GM23338 (cell line): Measurements from ENCODE around the gene TIE1. TPM values are rescaled to one million over a fixed set of nuclear protein-coding genes. Genes with fewer than 3 reads are reported as not detected.

Experiments used
- ATAC-seq: fragments of 200-7000 bp; cut with Tn5 transposase; 3 replicates; pipeline ENCODE4 v1.9.1; 2020
- DNase-seq: peaks from one replicate; pipeline ENCODE4 v3.0.0-alpha.2; 2015; ENCODE audit warnings: low spot score
- H2AFZ ChIP-seq: fragments of 200-600 bp; sonication (generic); 2 replicates; pipeline ENCODE4 v1.8.0; 2016; ENCODE audit warnings: antibody characterized with exemption, mild to moderate bottlenecking, moderate library complexity
- H3F3A ChIP-seq: fragments of 200-600 bp; sonication (generic); replicated peaks from 2 replicates; pipeline ENCODE4 v1.8.0; 2017; ENCODE audit warnings: antibody characterized with exemption, mixed run types, low read depth
- H3K27ac ChIP-seq: fragments of 200-600 bp; sonication (generic); 2 replicates; pipeline ENCODE4 v1.6.1; 2016; ENCODE audit warnings: low read depth
- H3K27me3 ChIP-seq: fragments of 200-600 bp; sonication (generic); 2 replicates; pipeline ENCODE4 v1.8.0; 2016; ENCODE audit warnings: mild to moderate bottlenecking, mixed run types, moderate library complexity; ENCODE audit not compliant: insufficient read depth
- H3K36me3 ChIP-seq: fragments of 200-600 bp; sonication (generic); 2 replicates; pipeline ENCODE4 v1.8.0; 2016; ENCODE audit warnings: mild to moderate bottlenecking; ENCODE audit not compliant: insufficient read depth
- H3K4me1 ChIP-seq: fragments of 200-600 bp; sonication (generic); 2 replicates; pipeline ENCODE4 v1.8.0; 2016; ENCODE audit warnings: mild to moderate bottlenecking, moderate library complexity; ENCODE audit not compliant: insufficient read depth
- H3K4me2 ChIP-seq: fragments of 200-600 bp; sonication (generic); 2 replicates; pipeline ENCODE4 v1.7.1; 2017; ENCODE audit warnings: mixed run types
- H3K4me3 ChIP-seq: fragments of 200-600 bp; sonication (generic); 2 replicates; pipeline ENCODE4 v1.6.1; 2016; ENCODE audit warnings: mixed run types
- H3K79me2 ChIP-seq: fragments of 200-600 bp; sonication (generic); replicated peaks from 2 replicates; pipeline ENCODE4 v1.8.0; 2017; ENCODE audit warnings: mild to moderate bottlenecking; ENCODE audit not compliant: insufficient read depth
- H3K9me2 ChIP-seq: fragments of 200-600 bp; sonication (generic); 2 replicates; pipeline ENCODE4 v1.8.0; 2017; ENCODE audit not compliant: insufficient read depth
- H4K20me1 ChIP-seq: fragments of 200-600 bp; sonication (generic); replicated peaks from 2 replicates; pipeline ENCODE4 v1.8.0; 2017; ENCODE audit warnings: mild to moderate bottlenecking; ENCODE audit not compliant: insufficient read depth
- H3K27ac Mint-ChIP-seq: 2 replicates; pipeline ENCODE4 v1.8.0; 2020; ENCODE audit warnings: inconsistent platforms, mild to moderate bottlenecking, moderate library complexity, mixed read lengths
- H3K27me3 Mint-ChIP-seq: 3 replicates; pipeline ENCODE4 v1.8.0; 2022; ENCODE audit warnings: low read depth, mild to moderate bottlenecking, moderate library complexity, mixed read lengths, inconsistent platforms; ENCODE audit not compliant: insufficient read depth, poor library complexity
- H3K36me3 Mint-ChIP-seq: 3 replicates; pipeline ENCODE4 v1.8.0; 2021; ENCODE audit warnings: low read depth, mild to moderate bottlenecking, inconsistent platforms, moderate library complexity, mixed read lengths
- H3K4me1 Mint-ChIP-seq: 3 replicates; pipeline ENCODE4 v1.8.0; 2020; ENCODE audit warnings: mild to moderate bottlenecking, inconsistent platforms, mixed read lengths
- H3K4me3 Mint-ChIP-seq: 3 replicates; pipeline ENCODE4 v1.8.0; 2021; ENCODE audit warnings: moderate library complexity, mild to moderate bottlenecking, inconsistent platforms, mixed read lengths
- H3K9me3 Mint-ChIP-seq: 3 replicates; pipeline ENCODE4 v1.8.0; 2020; ENCODE audit warnings: moderate library complexity, mild to moderate bottlenecking, inconsistent platforms, mixed read lengths
- CREB1 ChIP-seq: fragments of 250-450 bp; sonication (Bioruptor Pico); IDR thresholded peaks from 2 replicates; pipeline ENCODE4 v1.5.0; 2020; ENCODE audit warnings: low read depth, mild to moderate bottlenecking, moderate library complexity
- EZH2 ChIP-seq: fragments of 200-600 bp; sonication (generic); IDR thresholded peaks from one replicate; pipeline ENCODE4 v1.8.0; 2017; ENCODE audit warnings: antibody characterized with exemption, mild to moderate bottlenecking, low read depth; ENCODE audit not compliant: unreplicated experiment
- EZH2phosphoT487 ChIP-seq: fragments of 200-600 bp; sonication (generic); IDR thresholded peaks from one replicate; pipeline ENCODE4 v1.8.1; 2018; ENCODE audit warnings: antibody characterized with exemption; ENCODE audit not compliant: unreplicated experiment
- JUNB ChIP-seq: IDR thresholded peaks from one replicate; pipeline ENCODE4 v1.6.1; 2016; ENCODE audit warnings: antibody characterized with exemption; ENCODE audit not compliant: unreplicated experiment
- NANOG ChIP-seq: IDR thresholded peaks from 2 replicates; pipeline ENCODE4 v1.6.1; 2016; ENCODE audit warnings: antibody characterized with exemption, borderline replicate concordance
- POLR2AphosphoS5 ChIP-seq: IDR thresholded peaks from 2 replicates; pipeline ENCODE4 v1.6.1; 2016; ENCODE audit warnings: antibody characterized with exemption, low read depth
- STAT1 ChIP-seq: IDR thresholded peaks from one replicate; pipeline ENCODE4 v1.6.1; 2016; ENCODE audit warnings: antibody characterized with exemption; ENCODE audit not compliant: unreplicated experiment
- ZNF114 ChIP-seq: fragments of 250-450 bp; sonication (Bioruptor Pico); IDR thresholded peaks from 2 replicates; pipeline ENCODE4 v1.5.0; 2020; ENCODE audit warnings: mild to moderate bottlenecking, moderate library complexity
- ZNF331 ChIP-seq: fragments of 250-450 bp; sonication (Bioruptor Pico); IDR thresholded peaks from 2 replicates; pipeline ENCODE4 v1.5.0; 2020; ENCODE audit warnings: low read depth, mild to moderate bottlenecking, moderate library complexity
- polyA plus RNA-seq: library from polyadenylated mRNA; unstranded; fragments of >200 nt; fragmentation: Nextera tagmentation; extraction: Ambion mirVana; gene quantifications from 2 replicates; pipeline ENCODE4 v1.2.1, GENCODE V29; 2016
- total RNA-seq: library from RNA; depleted of rRNA; stranded (reverse); fragments of >200 nt; shearing (Covaris generic); gene quantifications from 2 replicates; pipeline ENCODE4 v1.2.3, GENCODE V29; 2014
- TF ChIP-seq, protein P1 (sequence below): fragments of 250-450 bp; sonication (Bioruptor Pico); IDR thresholded peaks from 2 replicates; pipeline ENCODE4 v1.5.0; 2020; ENCODE audit warnings: mild to moderate bottlenecking, moderate library complexity
- TF ChIP-seq, protein P2 (sequence below): IDR thresholded peaks from 2 replicates; pipeline ENCODE4 v1.6.1; 2016; ENCODE audit warnings: antibody characterized with exemption
- TF ChIP-seq, protein P3 (sequence below): IDR thresholded peaks from one replicate; pipeline ENCODE4 v1.6.1; 2018; ENCODE audit warnings: antibody characterized with exemption; ENCODE audit not compliant: unreplicated experiment
- TF ChIP-seq, protein P4 (sequence below), 2 experiments: fragments of 200-600 bp in 1 of 2; sonication (generic) in 1 of 2; conservative IDR thresholded peaks; 2 replicates each; pipeline versions ENCODE4 v1.5.1 to v1.6.1; 2016 to 2017; ENCODE audit warnings: antibody characterized with exemption in 2 of 2, low read depth in 2 of 2, mild to moderate bottlenecking in 2 of 2, moderate library complexity in 1 of 2

TIE1 gene
- total and polyA plus RNA-seq, 2 experiments from 2014 or later, result 0.37 to 2.3 TPM

DNA sequence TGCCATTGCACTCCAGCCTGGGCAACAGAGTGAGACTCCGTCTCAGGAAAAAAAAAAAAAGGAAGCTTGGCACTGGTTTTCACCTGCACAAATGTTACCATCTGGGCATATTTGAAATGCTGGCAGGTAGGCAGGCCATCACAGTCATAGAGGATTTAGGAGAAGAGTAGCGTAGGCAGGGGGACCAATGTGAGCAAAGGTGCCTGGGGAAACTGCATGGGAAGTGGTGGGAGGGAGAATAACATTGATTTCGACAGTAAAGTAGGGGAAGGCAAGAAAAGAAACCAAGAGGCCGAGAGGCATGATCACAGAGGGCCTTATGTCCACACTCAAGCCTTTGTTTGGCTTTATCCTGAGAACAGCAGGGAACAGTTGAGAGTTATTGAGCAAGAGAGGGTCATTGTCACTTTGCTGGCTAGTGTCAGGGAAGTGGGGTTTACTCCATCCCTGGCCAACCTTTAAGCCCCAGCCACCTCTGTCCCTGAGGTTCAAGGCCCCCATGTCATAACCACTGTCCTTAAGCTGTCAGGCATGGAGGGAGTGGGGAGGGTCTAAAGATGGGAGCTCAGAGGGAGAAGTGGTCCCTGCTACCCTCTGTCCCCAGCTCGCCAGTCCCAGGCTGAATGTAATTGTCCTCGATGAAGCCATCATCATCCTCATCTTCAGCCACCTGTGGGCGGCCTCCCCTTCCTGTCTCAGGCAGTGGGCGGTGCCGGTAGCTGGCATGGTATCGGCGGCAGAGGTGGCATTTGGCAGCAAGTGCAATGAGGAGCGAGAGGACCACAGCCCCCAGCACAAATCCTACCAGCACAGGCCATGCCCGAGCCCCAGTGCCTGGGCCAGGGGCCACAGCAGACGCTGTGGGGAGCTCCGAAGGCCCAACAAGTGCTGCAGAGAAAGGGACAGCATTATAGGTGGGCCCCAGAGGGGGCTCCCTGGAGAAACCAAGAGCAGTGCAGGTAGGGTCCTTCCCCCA is 18.3 kb upstream of the TIE1 start:
- Histone ChIP-seq H3F3A (no peaks in the 10 kb centered on the region), H3K4me3 (no peak overlapping the region), H3K79me2 (no peaks in the 10 kb centered on the region), H3K4me1 (peaks cover 14% of the 10 kb centered on the region), H2AFZ (no peak overlapping the region), H3K4me2 (no peak overlapping the region), H3K9me2 (no peaks in the 10 kb centered on the region), H4K20me1 (no peaks in the 10 kb centered on the region), H3K36me3 (no peaks in the 10 kb centered on the region), H3K27me3 (no peaks in the 10 kb centered on the region), H3K27ac (no peak overlapping the region)
- Mint-ChIP-seq H3K9me3 (no peaks in the 10 kb centered on the region; the same call in 2 of the 3 replicates), H3K36me3 (peaks cover 21% of the 10 kb centered on the region; the same call in 2 of the 3 replicates), H3K4me3 (no peak overlapping the region; the same call in 2 of the 3 replicates), H3K27ac (no peak overlapping the region), H3K4me1 (peaks cover 25% of the 10 kb centered on the region), H3K27me3 (peaks cover 15% of the 10 kb centered on the region)
- TF ChIP-seq POLR2AphosphoS5 (no peak), JUNB (no peak), STAT1 (no peak), NANOG (no peak), ZNF331 (CRISPR knock-in tag) (no peak), EZH2 (no peak), EZH2phosphoT487 (no peak), CREB1 (CRISPR knock-in tag) (no peak), ZNF114 (no peak)
- TF ChIP-seq, protein P1, sequence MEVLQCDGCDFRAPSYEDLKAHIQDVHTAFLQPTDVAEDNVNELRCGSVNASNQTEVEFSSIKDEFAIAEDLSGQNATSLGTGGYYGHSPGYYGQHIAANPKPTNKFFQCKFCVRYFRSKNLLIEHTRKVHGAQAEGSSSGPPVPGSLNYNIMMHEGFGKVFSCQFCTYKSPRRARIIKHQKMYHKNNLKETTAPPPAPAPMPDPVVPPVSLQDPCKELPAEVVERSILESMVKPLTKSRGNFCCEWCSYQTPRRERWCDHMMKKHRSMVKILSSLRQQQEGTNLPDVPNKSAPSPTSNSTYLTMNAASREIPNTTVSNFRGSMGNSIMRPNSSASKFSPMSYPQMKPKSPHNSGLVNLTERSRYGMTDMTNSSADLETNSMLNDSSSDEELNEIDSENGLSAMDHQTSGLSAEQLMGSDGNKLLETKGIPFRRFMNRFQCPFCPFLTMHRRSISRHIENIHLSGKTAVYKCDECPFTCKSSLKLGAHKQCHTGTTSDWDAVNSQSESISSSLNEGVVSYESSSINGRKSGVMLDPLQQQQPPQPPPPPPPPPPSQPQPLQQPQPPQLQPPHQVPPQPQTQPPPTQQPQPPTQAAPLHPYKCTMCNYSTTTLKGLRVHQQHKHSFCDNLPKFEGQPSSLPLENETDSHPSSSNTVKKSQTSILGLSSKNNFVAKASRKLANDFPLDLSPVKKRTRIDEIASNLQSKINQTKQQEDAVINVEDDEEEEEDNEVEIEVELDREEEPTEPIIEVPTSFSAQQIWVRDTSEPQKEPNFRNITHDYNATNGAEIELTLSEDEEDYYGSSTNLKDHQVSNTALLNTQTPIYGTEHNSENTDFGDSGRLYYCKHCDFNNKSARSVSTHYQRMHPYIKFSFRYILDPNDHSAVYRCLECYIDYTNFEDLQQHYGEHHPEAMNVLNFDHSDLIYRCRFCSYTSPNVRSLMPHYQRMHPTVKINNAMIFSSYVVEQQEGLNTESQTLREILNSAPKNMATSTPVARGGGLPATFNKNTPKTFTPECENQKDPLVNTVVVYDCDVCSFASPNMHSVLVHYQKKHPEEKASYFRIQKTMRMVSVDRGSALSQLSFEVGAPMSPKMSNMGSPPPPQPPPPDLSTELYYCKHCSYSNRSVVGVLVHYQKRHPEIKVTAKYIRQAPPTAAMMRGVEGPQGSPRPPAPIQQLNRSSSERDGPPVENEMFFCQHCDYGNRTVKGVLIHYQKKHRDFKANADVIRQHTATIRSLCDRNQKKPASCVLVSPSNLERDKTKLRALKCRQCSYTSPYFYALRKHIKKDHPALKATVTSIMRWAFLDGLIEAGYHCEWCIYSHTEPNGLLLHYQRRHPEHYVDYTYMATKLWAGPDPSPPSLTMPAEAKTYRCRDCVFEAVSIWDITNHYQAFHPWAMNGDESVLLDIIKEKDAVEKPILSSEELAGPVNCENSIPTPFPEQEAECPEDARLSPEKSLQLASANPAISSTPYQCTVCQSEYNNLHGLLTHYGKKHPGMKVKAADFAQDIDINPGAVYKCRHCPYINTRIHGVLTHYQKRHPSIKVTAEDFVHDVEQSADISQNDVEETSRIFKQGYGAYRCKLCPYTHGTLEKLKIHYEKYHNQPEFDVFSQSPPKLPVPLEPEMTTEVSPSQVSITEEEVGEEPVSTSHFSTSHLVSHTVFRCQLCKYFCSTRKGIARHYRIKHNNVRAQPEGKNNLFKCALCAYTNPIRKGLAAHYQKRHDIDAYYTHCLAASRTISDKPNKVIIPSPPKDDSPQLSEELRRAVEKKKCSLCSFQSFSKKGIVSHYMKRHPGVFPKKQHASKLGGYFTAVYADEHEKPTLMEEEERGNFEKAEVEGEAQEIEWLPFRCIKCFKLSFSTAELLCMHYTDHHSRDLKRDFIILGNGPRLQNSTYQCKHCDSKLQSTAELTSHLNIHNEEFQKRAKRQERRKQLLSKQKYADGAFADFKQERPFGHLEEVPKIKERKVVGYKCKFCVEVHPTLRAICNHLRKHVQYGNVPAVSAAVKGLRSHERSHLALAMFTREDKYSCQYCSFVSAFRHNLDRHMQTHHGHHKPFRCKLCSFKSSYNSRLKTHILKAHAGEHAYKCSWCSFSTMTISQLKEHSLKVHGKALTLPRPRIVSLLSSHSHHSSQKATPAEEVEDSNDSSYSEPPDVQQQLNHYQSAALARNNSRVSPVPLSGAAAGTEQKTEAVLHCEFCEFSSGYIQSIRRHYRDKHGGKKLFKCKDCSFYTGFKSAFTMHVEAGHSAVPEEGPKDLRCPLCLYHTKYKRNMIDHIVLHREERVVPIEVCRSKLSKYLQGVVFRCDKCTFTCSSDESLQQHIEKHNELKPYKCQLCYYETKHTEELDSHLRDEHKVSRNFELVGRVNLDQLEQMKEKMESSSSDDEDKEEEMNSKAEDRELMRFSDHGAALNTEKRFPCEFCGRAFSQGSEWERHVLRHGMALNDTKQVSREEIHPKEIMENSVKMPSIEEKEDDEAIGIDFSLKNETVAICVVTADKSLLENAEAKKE (CRISPR knock-in tag), result no peak
- TF ChIP-seq, protein P2, sequence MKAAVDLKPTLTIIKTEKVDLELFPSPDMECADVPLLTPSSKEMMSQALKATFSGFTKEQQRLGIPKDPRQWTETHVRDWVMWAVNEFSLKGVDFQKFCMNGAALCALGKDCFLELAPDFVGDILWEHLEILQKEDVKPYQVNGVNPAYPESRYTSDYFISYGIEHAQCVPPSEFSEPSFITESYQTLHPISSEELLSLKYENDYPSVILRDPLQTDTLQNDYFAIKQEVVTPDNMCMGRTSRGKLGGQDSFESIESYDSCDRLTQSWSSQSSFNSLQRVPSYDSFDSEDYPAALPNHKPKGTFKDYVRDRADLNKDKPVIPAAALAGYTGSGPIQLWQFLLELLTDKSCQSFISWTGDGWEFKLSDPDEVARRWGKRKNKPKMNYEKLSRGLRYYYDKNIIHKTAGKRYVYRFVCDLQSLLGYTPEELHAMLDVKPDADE, result no peak
- TF ChIP-seq, protein P3, sequence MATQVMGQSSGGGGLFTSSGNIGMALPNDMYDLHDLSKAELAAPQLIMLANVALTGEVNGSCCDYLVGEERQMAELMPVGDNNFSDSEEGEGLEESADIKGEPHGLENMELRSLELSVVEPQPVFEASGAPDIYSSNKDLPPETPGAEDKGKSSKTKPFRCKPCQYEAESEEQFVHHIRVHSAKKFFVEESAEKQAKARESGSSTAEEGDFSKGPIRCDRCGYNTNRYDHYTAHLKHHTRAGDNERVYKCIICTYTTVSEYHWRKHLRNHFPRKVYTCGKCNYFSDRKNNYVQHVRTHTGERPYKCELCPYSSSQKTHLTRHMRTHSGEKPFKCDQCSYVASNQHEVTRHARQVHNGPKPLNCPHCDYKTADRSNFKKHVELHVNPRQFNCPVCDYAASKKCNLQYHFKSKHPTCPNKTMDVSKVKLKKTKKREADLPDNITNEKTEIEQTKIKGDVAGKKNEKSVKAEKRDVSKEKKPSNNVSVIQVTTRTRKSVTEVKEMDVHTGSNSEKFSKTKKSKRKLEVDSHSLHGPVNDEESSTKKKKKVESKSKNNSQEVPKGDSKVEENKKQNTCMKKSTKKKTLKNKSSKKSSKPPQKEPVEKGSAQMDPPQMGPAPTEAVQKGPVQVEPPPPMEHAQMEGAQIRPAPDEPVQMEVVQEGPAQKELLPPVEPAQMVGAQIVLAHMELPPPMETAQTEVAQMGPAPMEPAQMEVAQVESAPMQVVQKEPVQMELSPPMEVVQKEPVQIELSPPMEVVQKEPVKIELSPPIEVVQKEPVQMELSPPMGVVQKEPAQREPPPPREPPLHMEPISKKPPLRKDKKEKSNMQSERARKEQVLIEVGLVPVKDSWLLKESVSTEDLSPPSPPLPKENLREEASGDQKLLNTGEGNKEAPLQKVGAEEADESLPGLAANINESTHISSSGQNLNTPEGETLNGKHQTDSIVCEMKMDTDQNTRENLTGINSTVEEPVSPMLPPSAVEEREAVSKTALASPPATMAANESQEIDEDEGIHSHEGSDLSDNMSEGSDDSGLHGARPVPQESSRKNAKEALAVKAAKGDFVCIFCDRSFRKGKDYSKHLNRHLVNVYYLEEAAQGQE, result no peak
- TF ChIP-seq, protein P4, sequence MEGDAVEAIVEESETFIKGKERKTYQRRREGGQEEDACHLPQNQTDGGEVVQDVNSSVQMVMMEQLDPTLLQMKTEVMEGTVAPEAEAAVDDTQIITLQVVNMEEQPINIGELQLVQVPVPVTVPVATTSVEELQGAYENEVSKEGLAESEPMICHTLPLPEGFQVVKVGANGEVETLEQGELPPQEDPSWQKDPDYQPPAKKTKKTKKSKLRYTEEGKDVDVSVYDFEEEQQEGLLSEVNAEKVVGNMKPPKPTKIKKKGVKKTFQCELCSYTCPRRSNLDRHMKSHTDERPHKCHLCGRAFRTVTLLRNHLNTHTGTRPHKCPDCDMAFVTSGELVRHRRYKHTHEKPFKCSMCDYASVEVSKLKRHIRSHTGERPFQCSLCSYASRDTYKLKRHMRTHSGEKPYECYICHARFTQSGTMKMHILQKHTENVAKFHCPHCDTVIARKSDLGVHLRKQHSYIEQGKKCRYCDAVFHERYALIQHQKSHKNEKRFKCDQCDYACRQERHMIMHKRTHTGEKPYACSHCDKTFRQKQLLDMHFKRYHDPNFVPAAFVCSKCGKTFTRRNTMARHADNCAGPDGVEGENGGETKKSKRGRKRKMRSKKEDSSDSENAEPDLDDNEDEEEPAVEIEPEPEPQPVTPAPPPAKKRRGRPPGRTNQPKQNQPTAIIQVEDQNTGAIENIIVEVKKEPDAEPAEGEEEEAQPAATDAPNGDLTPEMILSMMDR (conservative IDR thresholded peaks at IDR 0.05; ENCODE audit: low read depth in 2 of 2), result no peak
- no peak for DNase-seq
- ATAC-seq, result no peak
